Measurements from ENCODE around the gene DNAJC22.

DNA sequence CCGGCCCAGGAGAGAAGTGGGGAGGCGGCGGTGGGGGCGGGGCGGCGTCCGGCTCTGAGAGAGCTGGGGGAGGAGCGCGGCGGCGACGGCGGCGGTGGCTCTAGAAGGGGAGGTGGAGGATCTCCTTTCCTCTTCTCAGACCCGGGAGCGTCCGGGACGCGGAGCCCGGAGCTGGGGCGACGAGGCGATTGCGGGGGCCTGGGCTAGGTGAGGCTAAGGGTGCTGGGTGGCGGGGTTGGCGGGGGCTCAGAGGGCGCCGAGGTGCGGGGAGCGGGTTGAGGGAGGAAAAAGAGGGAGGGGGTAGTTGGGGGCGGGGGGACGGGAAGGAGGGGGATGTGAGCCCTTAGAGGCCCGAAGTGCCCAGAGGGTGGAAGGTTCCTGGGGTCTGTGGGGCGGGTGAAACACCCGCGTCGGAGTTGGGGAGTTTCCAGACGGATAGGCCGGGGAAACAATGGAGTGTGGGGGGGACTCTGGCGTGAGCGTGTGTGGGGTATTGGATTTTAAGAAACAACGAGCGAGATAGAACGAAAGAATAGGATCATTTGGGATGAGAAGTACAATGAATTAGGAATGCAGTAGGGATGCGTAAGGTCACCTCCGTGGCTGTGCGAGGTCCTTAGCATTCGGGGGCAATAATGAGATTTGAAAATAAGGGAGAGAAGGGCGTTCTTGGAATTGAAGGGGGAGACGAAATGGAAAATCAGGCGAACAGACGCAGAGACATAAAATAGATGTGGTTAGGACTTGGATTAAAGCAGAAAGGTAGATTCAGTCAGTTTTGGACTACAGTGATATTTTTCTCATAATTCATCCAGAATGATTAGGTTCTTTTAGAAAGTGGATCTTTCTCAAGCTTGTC, 20.9 kb downstream of the DNAJC22 start, which contains the start of gene SPATS2:
- TF ChIP-seq FOXM1 (IDR thresholded peaks at IDR 0.05; ENCODE audit: borderline replicate concordance) (no peak), LEF1 (IDR thresholded peaks at IDR 0.05; ENCODE audit: borderline replicate concordance) (no peak), ZNF384 (IDR thresholded peaks at IDR 0.05) (no peak), SP1 (IDR thresholded peaks at IDR 0.05) (no peak), FOXK2 (IDR thresholded peaks at IDR 0.05) (no peak), NFRKB (IDR thresholded peaks at IDR 0.05) (no peak), BHLHE40 (IDR thresholded peaks at IDR 0.05; ENCODE audit: borderline replicate concordance) (no peak), CTBP1 (IDR thresholded peaks at IDR 0.05; ENCODE audit: borderline replicate concordance) (no peak)

Data from HEK293T (cell line).